ENCODE data around the gene FUT6.
A peak's percentile ranks its signal among the peaks of the same experiment; 100 is the strongest.

The FUT6 gene

DNA sequence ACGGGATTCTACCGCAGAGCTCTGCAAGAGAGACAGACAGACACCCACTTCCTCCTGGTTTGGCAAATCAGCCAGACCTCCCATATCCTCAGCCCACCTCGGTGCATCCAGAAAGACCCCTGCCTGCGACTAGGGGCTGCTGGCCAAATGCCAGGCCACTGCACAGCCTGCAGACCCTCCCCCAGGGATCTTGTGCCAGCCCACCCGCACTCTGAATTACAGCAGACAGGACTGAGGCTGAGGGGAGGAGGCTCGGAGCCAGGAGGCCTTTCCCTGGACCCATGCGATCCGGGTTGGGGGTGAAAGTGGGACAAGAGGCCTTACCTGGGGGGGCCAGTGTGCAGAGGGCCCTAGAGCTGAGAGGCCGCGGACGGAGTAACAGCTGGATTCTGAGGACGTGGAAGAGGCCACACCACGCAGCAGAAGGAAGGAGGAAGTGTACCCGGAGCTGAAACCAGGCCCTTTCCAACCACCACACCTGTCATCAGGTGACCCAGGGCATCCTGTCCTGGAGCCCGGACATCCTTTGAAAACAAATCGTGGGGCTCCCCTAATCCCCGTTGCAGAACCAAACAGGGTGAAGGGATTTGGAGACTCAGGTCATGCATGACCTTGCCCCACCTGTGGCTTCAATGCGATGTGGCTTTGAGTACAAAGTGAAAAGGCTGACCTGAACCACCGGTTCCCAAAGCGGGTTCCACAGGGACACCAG, 993 bp downstream of the FUT6 start:
- peaks cover 1% of the 10 kb centered on the region for H3K9me3 ChIP-seq (ENCODE audit: insufficient read depth, low read depth, low read length)
- H3K27ac ChIP-seq (ENCODE audit: low read depth, low read length): no peak overlapping the region
- H2AFZ ChIP-seq (ENCODE audit: insufficient read depth, low read length, poor library complexity): no peak overlapping the region
- WGBS (ENCODE audit: extremely low coverage, insufficient coverage, insufficient read length): no CpG with 5 or more reads among the region's 20 CpGs
- H3K36me3 ChIP-seq (ENCODE audit: control insufficient read depth in 1 of 2, insufficient read depth in 2 of 2, low read length in 2 of 2): no peaks in the 10 kb centered on the region
- no peak overlapping the region for H4K12ac ChIP-seq (ENCODE audit: low read depth, low read length)
- H3K4me2 ChIP-seq (ENCODE audit: low read length): no peak overlapping the region
- no peaks in the 10 kb centered on the region for H3K27me3 ChIP-seq (ENCODE audit: insufficient read depth, low read length)
- H3K14ac ChIP-seq (ENCODE audit: low read length): no peak overlapping the region
- no peak for DNase-seq
- H3K79me1 ChIP-seq (ENCODE audit: low read length): no peaks in the 10 kb centered on the region
- no peaks in the 10 kb centered on the region for H3K4me1 ChIP-seq (ENCODE audit: control insufficient read depth in 1 of 2, insufficient read depth in 2 of 2, low read length in 2 of 2)
- no peak overlapping the region for H3K9ac ChIP-seq (ENCODE audit: low read length)
- no peak overlapping the region for H3K23ac ChIP-seq (ENCODE audit: low read length)
- H3K79me2 ChIP-seq (ENCODE audit: control insufficient read depth, insufficient read depth, low read length, poor library complexity): no peaks in the 10 kb centered on the region
- H3K18ac ChIP-seq (ENCODE audit: low read length): no peak overlapping the region
- no peak overlapping the region for H2BK120ac ChIP-seq (ENCODE audit: insufficient read depth, low read length, poor library complexity)
- no peak overlapping the region for H2BK12ac ChIP-seq (ENCODE audit: low read length)
- no peak overlapping the region for H2BK5ac ChIP-seq (ENCODE audit: low read depth, low read length, poor library complexity)
- no peak overlapping the region for H4K91ac ChIP-seq (ENCODE audit: low read depth, low read length)
- no peak overlapping the region for H3K4me3 ChIP-seq (ENCODE audit: low read depth, low read length)
- H4K8ac ChIP-seq (ENCODE audit: low read depth, low read length): no peak overlapping the region
- no peak overlapping the region for H2AK5ac ChIP-seq (ENCODE audit: low read length)
- no peak overlapping the region for H3K4ac ChIP-seq (ENCODE audit: low read depth, low read length)

DNA sequence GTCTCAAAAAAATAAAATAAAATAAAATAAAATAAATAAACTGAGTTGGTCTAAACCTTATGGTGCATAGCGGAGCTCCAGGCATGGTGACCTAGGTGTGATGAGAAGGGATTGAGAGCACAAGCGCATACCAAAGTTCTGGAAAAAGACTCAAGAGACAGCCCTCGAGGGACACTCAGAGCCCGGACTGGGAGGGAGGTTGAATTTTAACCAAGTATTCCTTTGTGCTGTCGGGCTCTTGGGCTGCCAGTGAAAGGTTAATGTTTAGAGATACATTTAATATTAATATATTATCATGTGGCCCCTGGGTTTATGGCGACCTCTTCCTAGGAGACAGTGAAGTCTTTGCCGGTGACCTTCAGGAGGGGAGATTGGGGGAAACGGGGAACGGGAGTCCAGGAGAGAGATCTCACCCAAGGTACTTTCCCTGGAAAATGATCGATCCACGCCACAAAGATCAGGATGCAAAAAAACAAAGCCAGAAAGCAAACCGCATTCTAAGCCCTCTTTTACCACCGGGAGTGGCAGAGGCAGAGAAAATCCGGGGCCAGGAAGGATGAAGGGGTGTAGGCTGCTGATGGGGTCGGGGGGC, 1.6 kb downstream of the FUT6 start:
- no peak overlapping the region for H3K9ac ChIP-seq (ENCODE audit: low read length)
- H3K4ac ChIP-seq (ENCODE audit: low read depth, low read length): no peak overlapping the region
- no peak overlapping the region for H2AFZ ChIP-seq (ENCODE audit: insufficient read depth, low read length, poor library complexity)
- no peak overlapping the region for H3K27ac ChIP-seq (ENCODE audit: low read depth, low read length)
- H2BK5ac ChIP-seq (ENCODE audit: low read depth, low read length, poor library complexity): no peak overlapping the region
- peaks cover 1% of the 10 kb centered on the region for H3K9me3 ChIP-seq (ENCODE audit: insufficient read depth, low read depth, low read length)
- no peak overlapping the region for H2BK12ac ChIP-seq (ENCODE audit: low read length)
- no peaks in the 10 kb centered on the region for H3K27me3 ChIP-seq (ENCODE audit: insufficient read depth, low read length)
- H3K36me3 ChIP-seq (ENCODE audit: control insufficient read depth in 1 of 2, insufficient read depth in 2 of 2, low read length in 2 of 2): no peaks in the 10 kb centered on the region
- no peak overlapping the region for H2AK5ac ChIP-seq (ENCODE audit: low read length)
- no peak overlapping the region for H3K23ac ChIP-seq (ENCODE audit: low read length)
- H4K12ac ChIP-seq (ENCODE audit: low read depth, low read length): no peak overlapping the region
- H3K14ac ChIP-seq (ENCODE audit: low read length): no peak overlapping the region
- no peaks in the 10 kb centered on the region for H3K4me1 ChIP-seq (ENCODE audit: control insufficient read depth in 1 of 2, insufficient read depth in 2 of 2, low read length in 2 of 2)
- H3K4me2 ChIP-seq (ENCODE audit: low read length): no peak overlapping the region
- H4K8ac ChIP-seq (ENCODE audit: low read depth, low read length): no peak overlapping the region
- no peak overlapping the region for H3K4me3 ChIP-seq (ENCODE audit: low read depth, low read length)
- H3K18ac ChIP-seq (ENCODE audit: low read length): no peak overlapping the region
- no peak overlapping the region for H4K91ac ChIP-seq (ENCODE audit: low read depth, low read length)
- no peaks in the 10 kb centered on the region for H3K79me1 ChIP-seq (ENCODE audit: low read length)
- WGBS (ENCODE audit: extremely low coverage, insufficient coverage, insufficient read length): no CpG with 5 or more reads among the region's 15 CpGs
- no peaks in the 10 kb centered on the region for H3K79me2 ChIP-seq (ENCODE audit: control insufficient read depth, insufficient read depth, low read length, poor library complexity)
- no peak overlapping the region for H2BK120ac ChIP-seq (ENCODE audit: insufficient read depth, low read length, poor library complexity)
- no peak for DNase-seq

DNA sequence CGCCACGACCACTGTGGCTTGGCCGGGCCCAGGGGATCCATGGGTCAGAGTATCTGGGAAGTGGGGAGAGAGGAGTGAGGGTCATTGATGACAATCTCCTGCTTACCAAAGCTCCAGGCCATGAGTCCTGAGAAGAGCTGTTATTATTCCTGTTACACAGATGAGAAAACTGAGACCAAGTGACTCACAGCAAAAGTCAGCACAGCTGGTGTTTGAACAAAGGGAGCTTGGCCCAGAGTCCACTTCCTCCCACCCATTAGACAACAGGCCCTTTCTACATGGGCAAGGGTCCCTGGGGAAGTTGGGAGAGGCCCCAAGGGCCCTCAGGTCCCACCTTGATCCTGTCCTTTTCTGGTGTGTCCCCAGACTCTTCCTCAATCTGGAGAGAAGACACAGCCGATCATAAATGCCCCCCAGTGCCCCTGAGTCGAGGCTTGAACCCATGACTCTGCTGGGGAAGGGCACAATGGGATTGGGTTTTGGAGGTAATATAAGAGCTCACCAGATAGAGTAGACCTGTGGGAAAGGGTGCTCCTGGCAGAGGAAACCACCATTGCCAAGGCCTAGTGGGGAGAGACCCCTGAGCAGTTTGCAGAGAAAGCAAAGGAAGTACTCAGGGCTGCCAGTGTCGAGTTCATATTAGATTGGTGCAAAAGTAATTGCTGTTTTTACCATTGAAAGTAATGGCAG, 6.8 kb downstream of the FUT6 start:
- DNase-seq: no peak
- Histone ChIP-seq H3K36me3 (ENCODE audit: control insufficient read depth in 1 of 2, insufficient read depth in 2 of 2, low read length in 2 of 2) (no peaks in the 10 kb centered on the region), H3K9me3 (ENCODE audit: insufficient read depth, low read depth, low read length) (peaks cover 1% of the 10 kb centered on the region), H2BK120ac (ENCODE audit: insufficient read depth, low read length, poor library complexity) (no peak overlapping the region), H3K4me1 (ENCODE audit: control insufficient read depth in 1 of 2, insufficient read depth in 2 of 2, low read length in 2 of 2) (peaks cover 11 to 13% of the 10 kb centered on the region in 2 experiments), H4K8ac (ENCODE audit: low read depth, low read length) (no peak overlapping the region), H3K4ac (ENCODE audit: low read depth, low read length) (no peak overlapping the region), H3K23ac (ENCODE audit: low read length) (no peak overlapping the region), H3K79me2 (ENCODE audit: control insufficient read depth, insufficient read depth, low read length, poor library complexity) (peaks cover 4% of the 10 kb centered on the region), H4K91ac (ENCODE audit: low read depth, low read length) (no peak overlapping the region), H3K14ac (ENCODE audit: low read length) (no peak overlapping the region), H2BK12ac (ENCODE audit: low read length) (no peak overlapping the region), H3K79me1 (ENCODE audit: low read length) (peaks cover 15% of the 10 kb centered on the region), H2AFZ (ENCODE audit: insufficient read depth, low read length, poor library complexity) (no peak overlapping the region), H2BK5ac (ENCODE audit: low read depth, low read length, poor library complexity) (no peak overlapping the region), H2AK5ac (ENCODE audit: low read length) (no peak overlapping the region), H3K27me3 (ENCODE audit: insufficient read depth, low read length) (no peaks in the 10 kb centered on the region), H4K12ac (ENCODE audit: low read depth, low read length) (no peak overlapping the region), H3K4me2 (ENCODE audit: low read length) (no peak overlapping the region), H3K18ac (ENCODE audit: low read length) (no peak overlapping the region), H3K27ac (ENCODE audit: low read depth, low read length) (no peak overlapping the region), H3K4me3 (ENCODE audit: low read depth, low read length) (peak overlapping the region; percentile 21), H3K9ac (ENCODE audit: low read length) (no peak overlapping the region)
- WGBS (ENCODE audit: extremely low coverage, insufficient coverage, insufficient read length): no CpG with 5 or more reads among the region's 6 CpGs

DNA sequence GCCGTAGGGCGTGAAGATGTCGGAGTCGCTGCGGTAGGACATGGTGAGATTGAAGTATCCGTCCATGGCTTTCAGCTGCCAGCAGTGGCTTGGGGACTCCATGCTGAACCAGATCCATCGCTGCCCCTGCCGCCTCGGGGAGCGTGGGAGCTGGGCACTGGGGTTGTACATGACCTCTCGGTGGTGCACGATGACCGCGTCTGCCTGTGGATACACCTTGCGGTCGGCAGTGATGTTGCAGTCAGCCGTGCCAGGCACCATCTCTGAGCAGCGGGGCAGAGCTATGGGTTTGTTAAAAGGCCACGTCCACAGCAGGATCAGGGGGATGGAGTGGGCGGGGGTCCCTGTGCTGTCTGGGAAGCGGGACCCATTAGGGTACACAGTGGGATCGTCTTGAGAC, 7.4 kb downstream of the FUT6 start:
- Histone ChIP-seq H2BK120ac (ENCODE audit: insufficient read depth, low read length, poor library complexity) (no peak overlapping the region), H2AFZ (ENCODE audit: insufficient read depth, low read length, poor library complexity) (no peak overlapping the region), H3K9ac (ENCODE audit: low read length) (no peak overlapping the region), H2BK12ac (ENCODE audit: low read length) (no peak overlapping the region), H3K27ac (ENCODE audit: low read depth, low read length) (no peak overlapping the region), H3K79me1 (ENCODE audit: low read length) (peaks cover 15% of the 10 kb centered on the region), H3K4ac (ENCODE audit: low read depth, low read length) (no peak overlapping the region), H4K12ac (ENCODE audit: low read depth, low read length) (no peak overlapping the region), H4K91ac (ENCODE audit: low read depth, low read length) (no peak overlapping the region), H3K4me1 (ENCODE audit: control insufficient read depth in 1 of 2, insufficient read depth in 2 of 2, low read length in 2 of 2) (peaks cover 11 to 17% of the 10 kb centered on the region in 2 experiments), H3K23ac (ENCODE audit: low read length) (no peak overlapping the region), H3K79me2 (ENCODE audit: control insufficient read depth, insufficient read depth, low read length, poor library complexity) (peaks cover 4% of the 10 kb centered on the region), H3K36me3 (ENCODE audit: control insufficient read depth in 1 of 2, insufficient read depth in 2 of 2, low read length in 2 of 2) (no peaks in the 10 kb centered on the region), H3K4me3 (ENCODE audit: low read depth, low read length) (peak overlapping the region; percentile 21), H3K27me3 (ENCODE audit: insufficient read depth, low read length) (no peaks in the 10 kb centered on the region), H2BK5ac (ENCODE audit: low read depth, low read length, poor library complexity) (no peak overlapping the region), H3K14ac (ENCODE audit: low read length) (no peak overlapping the region), H2AK5ac (ENCODE audit: low read length) (peak overlapping the region; percentile 34), H3K18ac (ENCODE audit: low read length) (no peak overlapping the region), H4K8ac (ENCODE audit: low read depth, low read length) (no peak overlapping the region), H3K4me2 (ENCODE audit: low read length) (no peak overlapping the region), H3K9me3 (ENCODE audit: insufficient read depth, low read depth, low read length) (peaks cover 1% of the 10 kb centered on the region)
- no peak for DNase-seq
- WGBS (ENCODE audit: extremely low coverage, insufficient coverage, insufficient read length): no CpG with 5 or more reads among the region's 22 CpGs

All from trophoblast cell (in vitro differentiated cells and primary cell).